Esophagus squamous epithelium (tissue), 5 donors: Measurements from ENCODE around the gene PITPNM2. TPM values are rescaled to one million over a fixed set of nuclear protein-coding genes. Genes with fewer than 3 reads are reported as not detected.

Experiments used
- DNase-seq: peaks from one replicate; lab custom pipeline; 2025; lab: John Stamatoyannopoulos, UW
- H3K27ac ChIP-seq, 4 donors: fragments of 200-600 bp; sonication (generic); one replicate each; pipeline ENCODE4 v1.5.1; 2016 to 2019; ENCODE audit warnings: mild to moderate bottlenecking in 1 of 4
- H3K27me3 ChIP-seq, 4 donors: fragments of 200-600 bp; sonication (generic); 1 replicate in 3 of 4; 2 replicates in 1 of 4; pipeline versions ENCODE4 v1.5.1 to v1.6.0; 2017 to 2021; ENCODE audit warnings: antibody characterized with exemption in 1 of 4
- H3K36me3 ChIP-seq, 3 donors: fragments of 200-600 bp; sonication (generic); one replicate each; pipeline ENCODE4 v1.5.1; 2016 to 2019
- H3K4me1 ChIP-seq, 3 donors: fragments of 200-600 bp; sonication (generic); one replicate each; pipeline ENCODE4 v1.5.1; 2017 to 2019
- H3K4me3 ChIP-seq, 4 donors: fragments of 200-600 bp; sonication (generic); 1 replicate in 3 of 4; 2 replicates in 1 of 4; pipeline ENCODE4 v1.5.1; 2016 to 2019; ENCODE audit warnings: mild to moderate bottlenecking in 2 of 4, moderate library complexity in 1 of 4
- H3K9me3 ChIP-seq, 3 donors: fragments of 200-600 bp; sonication (generic); one replicate each; pipeline ENCODE4 v1.5.1; 2016 to 2019
- CTCF ChIP-seq, 6 experiments: fragments of 450-650 bp in 4 of 6; fragments of 200-600 bp in 2 of 6; sonication (generic) in 2 of 6; IDR thresholded peaks; one replicate each; pipeline ENCODE4 v1.5.1; 2016 to 2019; ENCODE audit warnings: antibody characterized with exemption in 6 of 6, mild to moderate bottlenecking in 4 of 6, moderate library complexity in 4 of 6
- POLR2A ChIP-seq, 4 donors: fragments of 450-650 bp; IDR thresholded peaks; one replicate each; pipeline ENCODE4 v1.6.1; 2017; ENCODE audit warnings: antibody characterized with exemption in 4 of 4, mild to moderate bottlenecking in 4 of 4, moderate library complexity in 3 of 4
- WGBS, 2 donors: methylation state at CpG; one replicate each; pipeline ENCODE4 v1.1.5; 2018; 5-methylcytosine and 5-hydroxymethylcytosine counted together
- intact Hi-C: fragments of 100-400 bp; cut with DNase I; formaldehyde crosslinking; loops from one replicate; pipeline ENCODE4 v1.15.0; 2022
- total RNA-seq, 4 donors: library from RNA; depleted of rRNA; stranded (reverse); fragments of >200 nt; gene quantifications; one replicate each; pipeline ENCODE4 v1.1.0, GENCODE V29; 2016
- donor health status: DM: yes; HTN: yes; CAD: no.

Gene PITPNM2
- total RNA-seq, 4 donors from 2014 or later: 4.2 to 9.1 (median 8.2) TPM

- Histone ChIP-seq H3K27me3 (no peaks in the 10 kb centered on the region), H3K4me1 (no peaks in the 10 kb centered on the region), H3K27ac (no peak overlapping the region), H3K9me3 (no peaks in the 10 kb centered on the region), H3K36me3 (peaks cover 0 to 52% (median 0%) of the 10 kb centered on the region in 3 donors), H3K4me3 (no peak overlapping the region)
- intact Hi-C loops: no loop called here
- no peak for DNase-seq
- TF ChIP-seq CTCF (IDR thresholded peaks at IDR 0.05) (no peak), POLR2A (IDR thresholded peaks at IDR 0.05) (no peak)
- 67 to 84% methylated on average over 5 of the region's 5 CpGs for WGBS, 2 donors
Observed at GRCh38 chr12:123171967-123172366, 21.1 kb upstream of the PITPNM2 start.

- no peak for DNase-seq
- intact Hi-C loops: no loop called here
- Histone ChIP-seq H3K9me3 (no peaks in the 10 kb centered on the region), H3K4me1 (peaks cover 0 to 22% (median 0%) of the 10 kb centered on the region in 3 donors), H3K36me3 (peaks cover 0 to 52% (median 0%) of the 10 kb centered on the region in 3 donors), H3K27me3 (no peaks in the 10 kb centered on the region), H3K27ac (no peak overlapping the region), H3K4me3 (no peak overlapping the region)
- 50% methylated on average over 2 of the region's 2 CpGs for WGBS, 2 donors
- TF ChIP-seq POLR2A (IDR thresholded peaks at IDR 0.05) (no peak), CTCF (IDR thresholded peaks at IDR 0.05) (no peak)
Observed at GRCh38 chr12:123167329-123167728, 16.4 kb upstream of the PITPNM2 start.

- no peak for DNase-seq
- peaks cover 0 to 38% (median 0%) of the 10 kb centered on the region in 3 donors for H3K36me3 ChIP-seq
- WGBS, 2 donors: 92 to 98% methylated on average over 4 of the region's 4 CpGs
- H3K9me3 ChIP-seq: no peaks in the 10 kb centered on the region
- intact Hi-C loops: no loop called here
- TF ChIP-seq POLR2A (IDR thresholded peaks at IDR 0.05): no peak
- no peak for TF ChIP-seq CTCF (IDR thresholded peaks at IDR 0.05)
- H3K4me3 ChIP-seq: no peak overlapping the region
- H3K4me1 ChIP-seq: peaks cover 0 to 22% (median 0%) of the 10 kb centered on the region in 3 donors
- no peaks in the 10 kb centered on the region for H3K27me3 ChIP-seq
- H3K27ac ChIP-seq: no peak overlapping the region
Observed at GRCh38 chr12:123165537-123165936, 14.6 kb upstream of the PITPNM2 start.

- H3K36me3 ChIP-seq: peaks cover 0 to 39% (median 0%) of the 10 kb centered on the region in 3 donors
- H3K4me1 ChIP-seq: peaks cover 0 to 22% (median 0%) of the 10 kb centered on the region in 3 donors
- intact Hi-C loops: no loop called here
- WGBS, 2 donors: 91 to 94% methylated on average over 9 of the region's 9 CpGs
- no peak for TF ChIP-seq POLR2A (IDR thresholded peaks at IDR 0.05)
- no peak overlapping the region for H3K27ac ChIP-seq
- DNase-seq: no peak
- no peaks in the 10 kb centered on the region for H3K27me3 ChIP-seq
- no peaks in the 10 kb centered on the region for H3K9me3 ChIP-seq
- no peak overlapping the region for H3K4me3 ChIP-seq
Observed at GRCh38 chr12:123164710-123165261, 13.9 kb upstream of the PITPNM2 start.

GRCh38 chr12:123164222-123164621 is 13.3 kb upstream of the PITPNM2 start:
- H3K27me3 ChIP-seq: no peaks in the 10 kb centered on the region
- no peak for DNase-seq
- peaks cover 0 to 22% (median 0%) of the 10 kb centered on the region in 3 donors for H3K4me1 ChIP-seq
- TF ChIP-seq POLR2A (IDR thresholded peaks at IDR 0.05): no peak
- no peak for TF ChIP-seq CTCF (IDR thresholded peaks at IDR 0.05)
- peak overlapping the region in 2 of 4 donors; percentile 2 to 10 for H3K27ac ChIP-seq
- H3K4me3 ChIP-seq: no peak overlapping the region
- H3K36me3 ChIP-seq: peaks cover 0 to 44% (median 0%) of the 10 kb centered on the region in 3 donors
- intact Hi-C loops: no loop called here
- WGBS, 2 donors: 70 to 91% methylated on average over 3 of the region's 3 CpGs
- no peaks in the 10 kb centered on the region for H3K9me3 ChIP-seq
